Nephron progenitor cell (in vitro differentiated cells): ENCODE results near the gene CPED1.

ENCODE experiments used
- DNase-seq: peaks from one replicate; pipeline ENCODE4 v3.0.0; 2021
- H3K27ac Mint-ChIP-seq: 2 replicates; pipeline ENCODE4 v1.8.0; 2021; ENCODE audit warnings: mild to moderate bottlenecking, moderate library complexity, mixed read lengths
- H3K27me3 Mint-ChIP-seq: 2 replicates; pipeline ENCODE4 v1.8.0; 2021; ENCODE audit warnings: mild to moderate bottlenecking, low read depth, mixed read lengths; ENCODE audit not compliant: poor library complexity
- H3K36me3 Mint-ChIP-seq: 2 replicates; pipeline ENCODE4 v1.8.0; 2021; ENCODE audit warnings: low read depth, mixed read lengths
- H3K4me1 Mint-ChIP-seq: 2 replicates; pipeline ENCODE4 v1.8.0; 2021; ENCODE audit warnings: mixed read lengths
- H3K4me3 Mint-ChIP-seq: 2 replicates; pipeline ENCODE4 v1.8.0; 2021; ENCODE audit warnings: mild to moderate bottlenecking, moderate library complexity, mixed read lengths
- H3K9me3 Mint-ChIP-seq: 2 replicates; pipeline ENCODE4 v1.8.0; 2021; ENCODE audit warnings: mild to moderate bottlenecking, moderate library complexity, mixed read lengths
- TF ChIP-seq, protein P1 (sequence below): fragments of 200-600 bp; sonication (generic); IDR thresholded peaks from 2 replicates; pipeline ENCODE4 v1.5.0; 2021; ENCODE audit warnings: antibody characterized with exemption

The CPED1 gene

DNA sequence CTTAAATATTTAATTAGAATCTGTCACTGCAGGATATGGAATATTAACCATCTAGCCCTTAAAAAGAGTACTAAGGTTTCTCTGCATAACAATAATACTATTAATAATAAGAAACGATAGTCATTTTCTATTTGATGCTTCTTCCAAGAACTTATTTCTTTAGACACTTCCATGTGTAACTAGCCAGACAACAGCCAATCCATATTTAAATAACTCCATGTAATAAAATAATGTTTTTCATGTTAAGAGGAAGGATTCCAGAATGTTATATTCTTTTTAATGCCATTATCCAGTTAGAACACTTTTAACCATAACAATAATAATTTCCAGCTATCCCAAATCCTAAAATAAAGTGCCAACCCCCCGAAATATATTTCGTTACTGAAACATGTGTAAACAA, 170.2 kb downstream of the CPED1 start:
- no peaks in the 10 kb centered on the region for H3K4me1 Mint-ChIP-seq
- TF ChIP-seq, protein P1, sequence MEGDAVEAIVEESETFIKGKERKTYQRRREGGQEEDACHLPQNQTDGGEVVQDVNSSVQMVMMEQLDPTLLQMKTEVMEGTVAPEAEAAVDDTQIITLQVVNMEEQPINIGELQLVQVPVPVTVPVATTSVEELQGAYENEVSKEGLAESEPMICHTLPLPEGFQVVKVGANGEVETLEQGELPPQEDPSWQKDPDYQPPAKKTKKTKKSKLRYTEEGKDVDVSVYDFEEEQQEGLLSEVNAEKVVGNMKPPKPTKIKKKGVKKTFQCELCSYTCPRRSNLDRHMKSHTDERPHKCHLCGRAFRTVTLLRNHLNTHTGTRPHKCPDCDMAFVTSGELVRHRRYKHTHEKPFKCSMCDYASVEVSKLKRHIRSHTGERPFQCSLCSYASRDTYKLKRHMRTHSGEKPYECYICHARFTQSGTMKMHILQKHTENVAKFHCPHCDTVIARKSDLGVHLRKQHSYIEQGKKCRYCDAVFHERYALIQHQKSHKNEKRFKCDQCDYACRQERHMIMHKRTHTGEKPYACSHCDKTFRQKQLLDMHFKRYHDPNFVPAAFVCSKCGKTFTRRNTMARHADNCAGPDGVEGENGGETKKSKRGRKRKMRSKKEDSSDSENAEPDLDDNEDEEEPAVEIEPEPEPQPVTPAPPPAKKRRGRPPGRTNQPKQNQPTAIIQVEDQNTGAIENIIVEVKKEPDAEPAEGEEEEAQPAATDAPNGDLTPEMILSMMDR = no peak
- no peaks in the 10 kb centered on the region for H3K27me3 Mint-ChIP-seq
- no peaks in the 10 kb centered on the region for H3K9me3 Mint-ChIP-seq
- H3K4me3 Mint-ChIP-seq = no peak overlapping the region
- H3K36me3 Mint-ChIP-seq = no peaks in the 10 kb centered on the region
- H3K27ac Mint-ChIP-seq = no peak overlapping the region
- no peak for DNase-seq

DNA sequence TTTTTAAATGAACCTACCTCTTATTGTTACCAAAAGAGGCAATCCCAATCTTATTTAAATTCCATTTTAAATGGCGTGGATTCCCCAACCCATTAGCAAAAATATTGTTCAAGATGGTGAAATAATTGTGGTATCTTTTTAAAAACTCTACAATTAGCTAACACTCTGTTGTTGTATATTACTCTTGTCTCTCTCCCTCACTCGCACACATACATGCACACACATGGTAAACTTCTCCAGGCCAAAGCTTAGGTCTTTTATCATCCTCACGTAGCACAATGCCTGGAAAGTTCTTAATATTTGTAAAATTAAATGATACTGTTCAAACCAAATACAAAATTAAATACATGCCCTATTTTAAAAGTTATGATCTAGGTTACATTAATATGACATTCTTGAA, 171.0 kb downstream of the CPED1 start:
- Mint-ChIP-seq H3K36me3 (no peaks in the 10 kb centered on the region), H3K27ac (no peak overlapping the region), H3K9me3 (no peaks in the 10 kb centered on the region), H3K4me3 (no peak overlapping the region), H3K4me1 (no peaks in the 10 kb centered on the region), H3K27me3 (peaks cover 3% of the 10 kb centered on the region)
- TF ChIP-seq, protein P1 = no peak
- DNase-seq = no peak

DNA sequence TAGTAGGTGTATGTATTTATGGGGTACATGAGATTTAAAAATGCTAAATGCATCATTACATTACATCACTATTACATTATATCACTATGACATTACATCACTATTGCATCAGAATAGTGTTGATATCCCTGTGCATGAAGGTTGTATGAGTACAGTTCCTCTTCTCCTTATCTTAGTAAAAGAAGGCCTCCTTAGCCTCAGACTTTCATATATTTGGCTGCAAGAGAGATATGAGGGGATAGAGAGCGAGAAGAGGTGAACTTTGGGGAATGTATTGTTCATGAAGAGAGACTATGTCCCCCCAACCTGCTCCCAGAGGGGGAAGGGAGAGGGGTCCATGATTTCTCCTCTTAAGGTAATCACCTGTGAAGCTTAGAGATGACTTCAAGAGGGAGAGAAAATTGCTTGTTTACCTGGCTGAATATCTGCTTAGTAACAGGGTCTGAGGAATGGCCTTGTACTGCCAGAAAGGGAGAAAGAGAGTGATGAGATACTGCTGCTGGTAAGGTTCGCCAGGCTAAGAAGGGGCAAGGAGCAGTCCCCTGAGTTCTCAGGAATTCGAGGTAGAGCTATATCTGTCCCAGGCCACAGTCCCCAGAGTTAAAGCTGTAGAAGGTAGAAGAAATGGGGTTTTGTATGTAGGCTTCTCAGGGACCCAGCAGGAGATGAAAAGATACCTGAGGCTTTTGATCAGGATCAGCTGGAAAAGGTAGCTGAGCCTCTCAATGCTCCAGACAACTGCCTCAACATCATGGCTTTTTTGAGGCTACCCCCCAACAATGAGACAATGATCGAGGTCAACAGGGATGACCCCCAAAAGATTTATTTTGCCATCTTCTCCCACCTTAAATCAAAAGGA, 171.9 kb downstream of the CPED1 start:
- TF ChIP-seq, protein P1 = no peak
- Mint-ChIP-seq H3K9me3 (no peaks in the 10 kb centered on the region), H3K27me3 (peaks cover 6% of the 10 kb centered on the region), H3K4me1 (no peaks in the 10 kb centered on the region), H3K27ac (peak overlapping the region; percentile 40), H3K4me3 (no peak overlapping the region), H3K36me3 (no peaks in the 10 kb centered on the region)
- DNase-seq = no peak

DNA sequence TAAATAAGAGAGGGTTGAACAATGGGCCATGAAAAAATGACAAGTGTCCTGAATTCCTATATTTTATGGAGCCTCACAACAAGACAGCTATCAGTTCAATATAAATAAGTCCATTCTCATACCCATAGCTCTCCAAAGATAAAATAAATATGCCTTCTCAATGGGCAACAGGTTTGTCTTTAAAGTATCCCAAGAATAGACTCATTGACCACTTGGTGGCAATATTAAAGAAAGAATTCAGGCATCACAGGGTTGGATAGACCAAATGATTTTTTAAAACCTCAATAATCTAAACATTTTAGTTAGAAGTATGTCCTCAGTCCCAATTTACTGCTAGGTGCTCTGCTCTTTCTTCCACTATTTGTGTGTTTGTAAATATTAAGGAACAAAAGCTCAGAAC, 175.2 kb downstream of the CPED1 start:
- TF ChIP-seq, protein P1 = no peak
- Mint-ChIP-seq H3K27me3 (peaks cover 6% of the 10 kb centered on the region), H3K4me1 (peaks cover 11% of the 10 kb centered on the region), H3K27ac (no peak overlapping the region), H3K36me3 (no peaks in the 10 kb centered on the region), H3K9me3 (no peaks in the 10 kb centered on the region), H3K4me3 (no peak overlapping the region)
- no peak for DNase-seq

DNA sequence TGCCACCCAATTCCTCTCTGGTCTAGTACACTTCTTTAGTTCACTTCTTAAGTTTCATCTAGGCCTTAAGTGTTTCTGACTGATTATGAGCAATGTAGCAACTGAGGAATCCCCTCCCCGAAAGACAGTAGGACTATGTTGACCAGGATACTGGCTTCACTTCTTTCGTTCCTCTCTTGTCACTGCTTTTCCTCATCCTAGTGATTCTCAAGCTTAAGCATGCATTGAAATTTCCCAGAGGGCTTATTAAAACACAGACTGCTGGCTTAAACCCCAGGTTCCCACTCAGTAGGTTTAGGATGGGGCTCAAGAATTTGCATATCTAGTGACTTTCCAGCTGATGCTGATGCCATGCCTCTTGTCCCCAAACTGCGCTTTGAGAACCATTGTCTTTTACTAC, 175.7 kb downstream of the CPED1 start:
- H3K9me3 Mint-ChIP-seq = no peaks in the 10 kb centered on the region
- TF ChIP-seq, protein P1 = no peak
- DNase-seq = no peak
- peaks cover 11% of the 10 kb centered on the region for H3K4me1 Mint-ChIP-seq
- H3K27me3 Mint-ChIP-seq = peaks cover 6% of the 10 kb centered on the region
- H3K36me3 Mint-ChIP-seq = no peaks in the 10 kb centered on the region
- H3K27ac Mint-ChIP-seq = no peak overlapping the region
- H3K4me3 Mint-ChIP-seq = no peak overlapping the region

DNA sequence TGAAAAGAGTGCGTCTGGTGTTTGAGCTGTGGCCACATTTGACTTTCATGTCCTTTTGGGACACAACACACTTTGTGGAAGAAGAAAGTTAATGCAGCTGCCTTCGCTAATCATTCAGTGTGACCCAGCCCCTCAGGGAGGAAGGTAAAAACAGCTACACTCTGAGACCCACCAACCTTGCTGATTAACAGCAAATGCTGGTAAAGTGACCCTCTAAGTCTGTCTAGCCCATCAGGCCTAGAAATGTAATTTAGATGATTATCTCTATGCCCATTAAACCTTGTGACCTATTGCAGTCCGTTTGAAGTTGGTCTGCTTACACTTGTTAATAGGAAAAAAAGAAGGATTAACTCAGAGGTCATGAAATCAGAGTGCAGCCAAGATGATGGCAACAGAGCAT, 178.4 kb downstream of the CPED1 start:
- DNase-seq = no peak
- Mint-ChIP-seq H3K4me3 (no peak overlapping the region), H3K9me3 (no peaks in the 10 kb centered on the region), H3K36me3 (no peaks in the 10 kb centered on the region), H3K27me3 (peaks cover 6% of the 10 kb centered on the region), H3K4me1 (peaks cover 11% of the 10 kb centered on the region), H3K27ac (no peak overlapping the region)
- TF ChIP-seq, protein P1 = no peak
